IPS DF 4.7 (cell line): ENCODE measurements around the gene GPR151.
"Not testable (repeated sequence)": the region's sequence is repeated elsewhere in the genome, so short reads cannot be mapped to it uniquely, and the experiment has no call there.

Experiments used
- DNase-seq: peaks from one replicate; pipeline ENCODE4 v3.0.0-alpha.2; 2013; ENCODE audit warnings: low spot score; ENCODE audit errors: extremely low read depth

The GPR151 gene

DNA sequence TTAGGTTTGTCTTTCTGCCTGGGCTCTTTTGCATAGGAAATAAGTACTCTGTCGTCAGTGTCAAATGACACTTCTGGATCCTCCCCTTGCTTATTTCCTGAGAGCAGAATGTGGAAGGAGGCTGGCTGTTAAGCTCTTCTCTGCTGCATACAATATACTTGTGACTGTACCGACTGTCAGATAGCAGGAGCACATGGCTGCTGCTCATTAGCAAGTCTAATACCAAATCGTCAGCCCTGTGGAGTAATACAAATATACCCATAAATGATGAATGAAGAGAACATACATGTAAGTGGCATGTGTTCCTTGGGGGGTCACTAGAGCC lies at the start of gene GPR151:
Gene GPR151, minus strand, starts transcription at position 40 of the 325 bp plus-strand sequence. CDS start 77 bp downstream, outside the sequence.
- no peak for DNase-seq

- DNase-seq = no peak
These were observed 48.2 kb upstream of the GPR151 start for GRCh38 chr5:146564007-146564762.

GRCh38 chr5:146562461-146562860 lies 46.5 kb upstream of the GPR151 start:
- no peak for DNase-seq

- DNase-seq = no peak
These were observed 45.7 kb upstream of the GPR151 start for GRCh38 chr5:146561711-146562110.

DNA sequence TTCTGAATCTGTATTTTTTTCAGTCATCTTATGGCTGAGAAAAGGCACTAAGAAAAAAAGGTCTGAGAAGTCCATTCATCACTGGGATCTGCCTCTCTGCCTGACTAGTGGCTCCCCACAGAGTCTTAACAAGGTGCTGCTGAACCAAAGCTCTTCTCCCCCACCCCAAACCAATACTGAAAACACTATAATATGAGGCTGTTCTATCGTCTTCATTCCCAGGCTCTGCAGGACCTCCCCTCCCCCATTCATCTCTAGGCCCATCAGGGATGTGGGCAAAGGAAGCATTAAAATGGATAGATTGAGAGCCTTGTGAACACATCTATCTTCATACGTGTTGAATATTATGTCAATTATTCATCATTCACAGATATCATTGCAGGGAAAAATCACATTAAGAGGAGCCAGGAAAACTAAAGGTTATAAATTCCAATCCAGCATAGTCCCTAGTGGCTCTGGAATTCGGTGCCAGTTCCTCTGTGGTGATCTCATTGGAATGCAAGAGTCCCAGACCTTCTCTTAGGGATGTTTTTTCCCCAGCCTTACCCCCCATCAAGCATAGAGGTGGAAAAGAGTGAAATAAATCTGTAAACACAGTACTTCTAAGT lies 44.3 kb upstream of the GPR151 start:
- no peak for DNase-seq

DNA sequence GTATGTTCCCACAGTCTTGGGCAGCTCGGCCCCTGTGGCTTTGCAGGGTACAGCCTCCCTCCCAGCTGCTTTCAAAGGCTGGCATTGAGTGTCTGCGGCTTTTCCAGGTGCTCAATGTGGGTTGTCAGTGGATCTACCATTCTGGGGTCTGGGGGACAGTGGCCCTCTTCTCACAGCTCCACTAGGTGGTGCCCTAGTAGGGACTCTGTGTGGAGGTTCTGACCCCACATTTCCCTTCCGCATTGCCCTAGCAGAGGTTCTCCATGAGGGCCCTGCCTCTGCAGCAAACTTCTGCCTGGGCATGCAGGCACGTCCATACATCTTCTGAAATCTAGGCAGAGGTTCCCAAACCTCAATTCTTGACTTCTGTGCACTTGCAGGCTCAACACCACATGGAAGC lies 40.9 kb upstream of the GPR151 start:
- DNase-seq = not testable (repeated sequence)

DNA sequence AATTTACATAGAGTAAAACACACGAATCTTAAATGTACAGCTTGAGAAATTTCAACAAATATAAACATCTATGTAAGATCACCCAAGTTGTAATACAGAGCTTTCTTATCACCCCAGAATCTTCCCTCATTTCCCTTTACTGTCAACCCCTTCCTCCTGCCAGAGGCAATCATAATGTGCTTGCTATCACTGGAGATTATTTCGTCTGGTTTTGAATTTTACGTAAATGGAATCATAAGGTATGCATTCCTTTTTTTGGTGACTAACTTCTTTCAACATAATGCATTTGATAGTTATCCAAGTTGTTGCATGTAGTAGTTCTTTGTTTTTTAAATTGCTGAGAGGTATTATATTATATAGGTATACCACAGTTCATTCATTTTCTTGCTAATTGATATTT lies 37.5 kb upstream of the GPR151 start:
- DNase-seq = no peak

- DNase-seq = no peak
These were observed 33.6 kb upstream of the GPR151 start for GRCh38 chr5:146549615-146550014.

GRCh38 chr5:146548781-146549449 lies 32.9 kb upstream of the GPR151 start:
- DNase-seq = no peak

DNA sequence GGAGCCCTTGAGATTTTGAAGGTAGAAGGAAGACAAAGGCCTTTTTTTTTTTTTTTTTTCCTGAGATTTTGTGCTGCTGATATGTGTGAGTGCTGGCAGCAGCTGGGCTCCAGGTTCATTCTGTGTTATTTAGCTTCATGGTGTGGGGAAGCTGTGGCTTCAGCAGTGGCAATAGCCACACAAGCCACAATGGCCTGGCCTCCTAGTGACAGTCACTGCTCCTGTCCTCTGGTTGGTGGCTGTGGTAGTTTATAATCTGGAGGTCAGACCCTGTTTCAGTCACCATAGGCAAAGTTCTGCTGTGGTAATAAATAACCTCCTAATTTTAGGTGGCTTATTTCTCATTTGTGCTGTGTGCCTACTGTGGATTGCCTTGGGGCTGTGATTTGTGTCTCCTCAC lies 28.2 kb upstream of the GPR151 start:
- no peak for DNase-seq

DNA sequence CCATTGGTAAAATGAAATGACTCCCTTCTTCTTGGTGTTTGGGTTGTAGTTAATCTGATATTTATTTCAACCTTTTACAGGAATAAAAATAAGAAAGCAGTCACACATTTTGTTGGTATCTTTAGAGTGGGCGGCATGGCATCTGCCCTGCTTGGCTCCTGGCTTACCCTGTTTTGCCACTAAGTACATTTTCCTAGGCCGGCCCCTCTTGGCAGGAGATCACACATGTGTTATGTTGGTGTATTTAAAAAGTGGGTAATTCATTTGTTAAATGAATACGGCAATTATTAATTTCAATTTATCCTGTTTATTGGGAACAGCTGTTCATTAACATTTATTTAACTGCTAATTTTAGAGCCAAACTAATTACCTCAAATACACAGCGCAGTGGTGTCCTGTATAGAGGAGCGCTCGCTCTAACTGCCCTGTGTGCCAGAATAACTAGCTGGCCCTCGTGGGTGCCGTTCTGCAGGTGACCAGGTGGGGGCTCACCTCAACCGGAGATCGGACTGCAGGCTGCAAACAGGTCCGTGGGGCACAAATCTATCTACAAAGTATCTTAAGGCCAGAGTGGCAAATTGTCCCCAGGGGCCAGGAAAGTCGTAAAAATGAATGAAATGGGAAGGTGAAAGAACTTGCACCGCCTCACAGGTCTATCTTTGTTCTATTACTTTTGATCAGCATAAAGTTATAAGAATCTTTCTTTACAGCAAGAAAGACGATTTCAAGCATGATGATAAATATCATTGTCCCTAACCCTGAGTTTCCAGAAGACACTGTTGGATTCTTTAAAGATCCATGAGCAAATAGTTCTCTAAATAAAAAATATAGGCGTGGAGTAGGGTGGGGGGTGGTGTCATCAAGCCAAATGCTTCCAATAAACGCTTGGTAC lies 26.2 kb upstream of the GPR151 start:
- no peak for DNase-seq

DNA sequence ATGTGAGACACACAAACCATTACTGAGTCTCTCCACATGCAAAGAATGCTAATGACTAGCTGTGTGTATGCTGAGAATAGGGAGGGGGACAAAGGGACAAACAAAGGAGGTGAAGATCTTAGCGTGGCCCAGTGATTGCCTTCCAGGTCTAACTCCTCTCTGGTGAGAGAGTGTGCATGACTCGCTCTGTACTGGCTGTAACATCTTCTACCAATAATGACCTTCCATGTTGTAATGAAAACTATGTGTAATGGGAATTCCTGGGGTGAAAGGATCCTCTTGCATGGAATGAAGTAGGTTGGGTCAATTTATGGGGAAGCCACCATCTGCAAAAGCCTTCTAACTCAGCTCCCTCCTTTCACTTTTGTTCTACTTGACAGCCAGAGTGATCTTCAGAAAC lies 24.4 kb upstream of the GPR151 start:
- no peak for DNase-seq

DNA sequence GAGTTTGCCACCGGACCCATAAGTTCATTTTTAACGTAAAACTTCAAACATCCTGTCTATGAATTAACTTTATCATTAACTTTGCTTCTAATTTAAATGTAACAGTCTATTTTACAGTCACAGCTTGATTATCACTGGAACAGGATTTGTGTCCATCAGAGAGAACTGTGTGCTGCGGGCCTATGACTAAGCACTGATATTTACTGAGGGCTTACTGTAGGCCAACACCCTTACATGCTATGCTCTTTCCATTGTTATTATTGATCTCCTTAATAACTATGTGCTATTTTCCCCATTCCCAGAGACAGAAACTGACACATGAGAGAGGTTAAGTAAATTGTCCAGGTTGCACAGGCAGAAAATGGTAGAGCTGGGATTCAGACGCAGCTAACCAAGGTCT lies 24.0 kb upstream of the GPR151 start:
- no peak for DNase-seq

- no peak for DNase-seq
These were observed 22.4 kb upstream of the GPR151 start for GRCh38 chr5:146538432-146538831.

DNA sequence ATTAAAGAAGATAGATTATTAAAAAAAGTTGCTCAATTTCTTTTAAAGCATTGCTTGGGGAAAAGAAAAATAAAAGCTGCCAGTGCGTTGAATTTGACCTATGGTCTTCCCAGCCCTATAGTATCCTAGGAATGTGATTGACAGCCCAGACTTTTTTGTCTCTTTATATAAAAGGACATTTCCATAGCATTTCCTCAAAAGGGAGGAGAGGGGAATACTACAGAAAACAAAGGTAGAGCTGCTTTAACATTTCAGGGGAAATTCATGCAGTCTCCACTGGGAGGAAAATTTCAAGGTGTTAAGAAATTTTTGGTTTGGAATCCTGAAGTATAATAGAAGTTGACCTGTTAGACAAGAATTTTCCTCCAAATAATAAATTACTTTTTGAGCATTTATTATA lies 17.9 kb upstream of the GPR151 start:
- DNase-seq = no peak

- DNase-seq = peak; percentile 64
These were observed 17.4 kb upstream of the GPR151 start for GRCh38 chr5:146533260-146533857.

DNA sequence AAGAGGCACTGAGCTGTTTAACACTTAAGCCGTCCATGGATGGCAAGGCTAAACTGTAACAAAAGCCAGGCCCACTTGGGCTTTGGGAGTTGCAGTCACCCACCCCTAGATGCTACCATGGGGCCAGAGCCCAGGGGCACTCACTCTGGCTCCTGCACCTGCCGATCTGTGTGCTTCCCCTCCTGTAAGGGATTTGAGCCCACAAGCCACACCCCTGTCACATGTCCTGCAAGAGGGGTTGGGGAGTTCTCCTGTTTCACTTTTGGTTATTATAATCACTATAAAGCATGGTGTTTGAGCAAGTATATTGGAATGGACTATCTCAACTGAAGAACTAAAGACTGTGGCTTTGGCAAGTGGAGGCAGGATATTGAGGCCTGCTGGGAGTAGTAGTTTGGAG lies 14.0 kb upstream of the GPR151 start:
- DNase-seq = no peak

DNA sequence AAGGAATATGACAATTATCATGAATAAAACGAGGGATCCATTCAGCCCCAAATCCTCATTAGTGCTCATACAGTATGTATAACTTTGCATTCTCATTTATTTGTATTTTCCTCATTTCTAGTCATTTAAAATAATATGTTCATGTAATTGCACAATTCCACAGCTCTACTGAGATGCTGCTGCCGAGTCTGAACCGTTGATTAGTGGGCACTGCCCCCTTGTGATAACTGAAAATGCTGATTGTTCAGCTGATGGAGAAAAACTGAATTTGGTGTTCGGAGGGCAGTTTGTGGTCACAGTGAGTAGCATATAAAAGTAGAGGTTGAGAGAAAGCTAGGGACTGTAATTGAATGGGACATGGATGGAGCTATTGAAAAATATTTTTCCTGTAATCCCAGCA lies 12.2 kb upstream of the GPR151 start:
- no peak for DNase-seq

GRCh38 chr5:146527785-146528184 lies 11.8 kb upstream of the GPR151 start:
- no peak for DNase-seq

GRCh38 chr5:146523698-146524097 lies 7.7 kb upstream of the GPR151 start:
- no peak for DNase-seq

DNA sequence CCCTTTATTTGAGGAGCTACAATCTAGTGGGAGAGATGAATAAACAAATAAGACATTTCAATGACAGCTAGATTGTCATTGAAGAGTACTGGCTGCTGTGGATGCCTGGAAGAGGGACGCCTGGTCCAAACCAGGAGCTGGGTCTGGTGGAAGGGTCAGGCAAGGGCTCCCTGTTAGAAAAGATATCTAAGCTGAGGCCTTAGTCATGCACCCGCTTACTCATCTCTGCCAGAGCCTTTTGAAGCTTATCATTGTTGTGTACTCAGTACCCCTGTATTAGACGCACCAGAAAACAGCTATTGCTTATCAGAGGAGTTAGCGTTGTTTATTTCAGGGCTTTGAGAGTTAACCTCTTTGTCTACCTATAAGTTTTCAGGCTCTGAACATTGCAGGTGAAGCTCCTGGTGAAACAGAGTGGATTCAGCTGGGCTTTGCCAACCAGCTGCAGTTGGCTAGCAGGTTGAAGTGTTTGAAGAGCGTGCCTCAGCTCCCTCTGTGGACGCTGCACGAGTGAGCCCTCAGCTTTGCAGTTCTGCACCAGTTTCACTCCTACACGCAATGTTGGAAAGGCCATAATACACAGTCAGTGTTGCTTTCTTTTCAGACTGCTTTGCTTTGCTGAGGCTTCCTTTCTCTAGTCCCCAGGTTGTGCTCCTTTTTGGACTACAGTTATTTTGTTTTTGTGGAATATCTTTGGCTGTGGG lies 5.6 kb upstream of the GPR151 start:
- DNase-seq = no peak
